Spleen (tissue), 7 donors: Measurements from ENCODE around the gene MGAT4B.

Experiments used
- CTCF ChIP-seq, 11 experiments: fragments of 200-600 bp in 7 of 11; fragments of 450-650 bp in 4 of 11; sonication (generic) in 4 of 11; IDR thresholded peaks in 8 of 11; conservative IDR thresholded peaks in 3 of 11; 1 replicate in 7 of 11; 2 replicates in 4 of 11; pipeline versions ENCODE4 v1.4.0 to v1.8.0; 2016 to 2021; ENCODE audit warnings: antibody characterized with exemption in 11 of 11, inconsistent platforms in 4 of 11, mild to moderate bottlenecking in 1 of 11
- POLR2AphosphoS5 ChIP-seq, 3 donors: sonication (generic); formaldehyde crosslinking; IDR thresholded peaks; one replicate each; pipeline ENCODE4 v1.5.1; 2017; ENCODE audit warnings: antibody characterized with exemption in 3 of 3
- donor health status: DM: no; HTN: no; CAD: no; lungs with moderate emphysema.
- donor health status: DM: no; HTN: no; CAD: no.
- donor health status: DM: no; HTN: no; CAD: no.

GRCh38 chr5:179773686-179774040 lies 33.0 kb downstream of the MGAT4B start:
- TF ChIP-seq CTCF (IDR thresholded peaks at IDR 0.05 in 8 of 11, conservative IDR thresholded peaks at IDR 0.05 in 3 of 11) = no peak
- TF ChIP-seq POLR2AphosphoS5 (IDR thresholded peaks at IDR 0.05) = no peak
